B cell (primary cell): Measurements from ENCODE around the gene RETREG1. TPM values are rescaled to one million over a fixed set of nuclear protein-coding genes. Genes with fewer than 3 reads are reported as not detected.

Experiments used
- ATAC-seq: fragments of 200-7000 bp; cut with Tn5 transposase; one replicate; pipeline ENCODE4 v1.10.0; 2021; ENCODE audit warnings: low read depth, mild to moderate bottlenecking, moderate number of reproducible peaks, moderate library complexity
- CTCF ChIA-PET: fragments of 350-600 bp; sonication (Branson Sonifier 250); formaldehyde crosslinking; loops from one replicate; lab custom pipeline; 2021; ENCODE audit warnings: antibody characterized with exemption, inconsistent platforms; lab: Charles Lee
- POLR2A ChIA-PET: fragments of 350-600 bp; sonication (Branson Sonifier 250); formaldehyde crosslinking; loops from one replicate; lab custom pipeline; 2021; ENCODE audit warnings: antibody characterized with exemption; lab: Charles Lee
- DNase-seq: peaks from one replicate; pipeline ENCODE4 v3.0.0; 2013
- H2AFZ ChIP-seq: 2 replicates; pipeline ENCODE4 v1.6.1; 2012; ENCODE audit warnings: mild to moderate bottlenecking, low read depth, low read length; ENCODE audit not compliant: insufficient read depth, poor library complexity, severe bottlenecking
- H3K27ac ChIP-seq, 2 donors: 1 replicate in 1 of 2; 2 replicates in 1 of 2; pipeline ENCODE4 v1.5.1; 2012 to 2013; ENCODE audit warnings: low read length in 2 of 2, mild to moderate bottlenecking in 2 of 2, moderate library complexity in 1 of 2
- H3K27me3 ChIP-seq, 4 experiments: fragments of 200-600 bp in 1 of 4; sonication (generic) in 1 of 4; replicated peaks in 1 of 4; 1 replicate in 2 of 4; 2 replicates in 2 of 4; pipeline versions ENCODE4 v1.6.1 to v1.7.0; 2013 to 2016; ENCODE audit warnings: low read length in 3 of 4, mild to moderate bottlenecking in 2 of 4, mixed read lengths in 1 of 4, moderate library complexity in 1 of 4; ENCODE audit not compliant: insufficient read depth in 4 of 4, control insufficient read depth in 3 of 4; ENCODE audit errors: control extremely low read depth in 1 of 4
- H3K36me3 ChIP-seq, 2 experiments: replicated peaks in 1 of 2; 1 replicate in 1 of 2; 2 replicates in 1 of 2; pipeline versions ENCODE4 v1.6.1 to v1.7.1; 2013; ENCODE audit warnings: low read length in 1 of 2; ENCODE audit not compliant: insufficient read depth in 2 of 2, control insufficient read depth in 1 of 2; ENCODE audit errors: control extremely low read depth in 1 of 2, extremely low read depth in 1 of 2
- H3K4me1 ChIP-seq, 2 donors: fragments of 200-600 bp in 1 of 2; sonication (generic) in 1 of 2; 1 replicate in 1 of 2; 2 replicates in 1 of 2; pipeline versions ENCODE4 v1.5.1 to v1.6.1; 2013 to 2017; ENCODE audit warnings: low read length in 2 of 2; ENCODE audit not compliant: control insufficient read depth in 2 of 2, insufficient read depth in 2 of 2
- H3K4me2 ChIP-seq: replicated peaks from 2 replicates; pipeline ENCODE3; 2012; ENCODE audit warnings: mild to moderate bottlenecking, low read depth, low read length; ENCODE audit not compliant: poor library complexity, severe bottlenecking
- H3K4me3 ChIP-seq, 5 experiments: fragments of 200-600 bp in 1 of 5; sonication (generic) in 1 of 5; 1 replicate in 3 of 5; 2 replicates in 2 of 5; pipeline versions ENCODE4 v1.5.1 to v1.7.0; 2011 to 2016; ENCODE audit warnings: low read length in 4 of 5, mild to moderate bottlenecking in 4 of 5, low read depth in 2 of 5, control low read depth in 1 of 5, moderate library complexity in 1 of 5; ENCODE audit not compliant: insufficient read depth in 1 of 5; ENCODE audit errors: control extremely low read depth in 1 of 5, extremely low read depth in 1 of 5
- H3K79me2 ChIP-seq: fragments of 200-600 bp; sonication (generic); one replicate; pipeline ENCODE4 v1.6.0; 2016; ENCODE audit warnings: low read length; ENCODE audit not compliant: control insufficient read depth, insufficient read depth
- H3K9ac ChIP-seq: fragments of 200-600 bp; sonication (generic); 2 replicates; pipeline ENCODE4 v1.6.1; 2017; ENCODE audit warnings: mild to moderate bottlenecking, low read length, moderate library complexity
- H3K9me3 ChIP-seq, 3 donors: one replicate each; pipeline versions ENCODE4 v1.6.1 to v1.7.1; 2013; ENCODE audit warnings: low read length in 2 of 3; ENCODE audit not compliant: control insufficient read depth in 2 of 3, insufficient read depth in 1 of 3; ENCODE audit errors: control extremely low read depth in 1 of 3
- H4K20me1 ChIP-seq: 2 replicates; pipeline ENCODE4 v1.6.0; 2012; ENCODE audit warnings: mild to moderate bottlenecking, low read length; ENCODE audit not compliant: insufficient read depth, control insufficient read depth, poor library complexity, severe bottlenecking
- H3K27ac Mint-ChIP-seq: one replicate; pipeline ENCODE4 v1.8.0; 2021; ENCODE audit warnings: mixed read lengths
- H3K27me3 Mint-ChIP-seq: one replicate; pipeline ENCODE4 v1.8.0; 2021; ENCODE audit warnings: mixed read lengths
- H3K4me1 Mint-ChIP-seq: one replicate; pipeline ENCODE4 v1.8.0; 2021; ENCODE audit warnings: mixed read lengths
- H3K4me3 Mint-ChIP-seq: one replicate; pipeline ENCODE4 v1.8.0; 2021; ENCODE audit warnings: mixed read lengths
- H3K9me3 Mint-ChIP-seq: one replicate; pipeline ENCODE4 v1.8.0; 2022; ENCODE audit warnings: mixed read lengths; ENCODE audit not compliant: insufficient read depth
- EZH2 ChIP-seq: IDR thresholded peaks from 2 replicates; pipeline ENCODE4 v1.6.1; 2012; ENCODE audit warnings: borderline replicate concordance, low read depth, mild to moderate bottlenecking, moderate library complexity, low read length; ENCODE audit not compliant: insufficient read depth, poor library complexity, severe bottlenecking
- WGBS: methylation state at CpG from one replicate; pipeline ENCODE4 v1.1.5; 2013; ENCODE audit warnings: missing lambda C conversion rate; ENCODE audit not compliant: insufficient coverage; 5-methylcytosine and 5-hydroxymethylcytosine counted together
- intact Hi-C: fragments of 100-400 bp; cut with micrococcal nuclease; formaldehyde crosslinking; loops from one replicate; pipeline ENCODE4 v1.10.0; 2022
- polyA plus RNA-seq: library from polyadenylated mRNA; depleted of rRNA; stranded (reverse); fragments of >200 nt; gene quantifications from 2 replicates; pipeline ENCODE4 v1.2.3, GENCODE V29; 2012
- total RNA-seq, 2 donors: library from RNA; stranded (reverse); fragments of 120-200 nt in 1 of 2; gene quantifications; 1 replicate in 1 of 2; 2 replicates in 1 of 2; pipeline versions ENCODE4 v1.2.3 to v1.2.4, GENCODE V29; 2013 to 2022
- TF ChIP-seq, protein P1 (sequence below): fragments of 200-600 bp; IDR thresholded peaks from one replicate; pipeline ENCODE4 v1.8.0; 2022; ENCODE audit warnings: antibody characterized with exemption, mild to moderate bottlenecking

The RETREG1 gene
- total and polyA plus RNA-seq, 2 donors (not counting 1 experiment from before 2014, with no cell fraction given) = 5.1 to 12.9 TPM

DNA sequence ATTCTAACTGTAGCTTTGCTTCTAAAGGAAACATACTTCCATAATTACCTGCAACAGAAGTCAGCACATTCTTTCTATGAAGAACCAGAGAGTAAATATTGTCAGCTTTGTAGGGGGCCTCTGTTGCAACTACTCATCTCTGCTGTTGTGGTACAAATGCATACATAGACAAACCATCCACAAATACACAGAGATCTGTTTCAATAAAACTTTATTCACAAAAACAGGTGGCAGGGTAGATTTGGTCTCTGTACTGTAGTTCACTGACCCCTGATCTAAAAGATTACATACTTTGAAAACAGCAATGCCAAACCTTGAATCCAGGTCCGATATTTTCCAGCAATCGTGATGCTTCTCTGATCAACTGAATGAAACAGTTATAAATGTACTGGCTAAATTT lies 44.9 kb upstream of the RETREG1 start:
- Histone ChIP-seq H3K4me1 (no peaks in the 10 kb centered on the region), H3K9me3 (peaks cover 0 to 3% (median 0%) of the 10 kb centered on the region in 3 donors), H4K20me1 (no peaks in the 10 kb centered on the region), H3K36me3 (no peaks in the 10 kb centered on the region), H3K27me3 (no peaks in the 10 kb centered on the region), H3K79me2 (no peaks in the 10 kb centered on the region), H3K27ac (no peak overlapping the region), H3K9ac (no peak overlapping the region), H3K4me3 (no peak overlapping the region), H3K4me2 (no peak overlapping the region), H2AFZ (no peak overlapping the region)
- H3K27ac Mint-ChIP-seq = no peak overlapping the region
- intact Hi-C loops = no loop called here
- WGBS = no CpG with 5 or more reads among the region's 2 CpGs
- POLR2A ChIA-PET = no interaction called here
- DNase-seq (no peak), ATAC-seq (no peak)
- no peaks in the 10 kb centered on the region for H3K4me1 Mint-ChIP-seq
- H3K9me3 Mint-ChIP-seq = no peaks in the 10 kb centered on the region
- CTCF ChIA-PET = interaction anchor here (0.6 kb wide), 1 partner anchor 115 kb away, joined by 5 read pairs; no protein-coding TSS in a partner anchor
- no peak overlapping the region for H3K4me3 Mint-ChIP-seq
- H3K27me3 Mint-ChIP-seq = no peaks in the 10 kb centered on the region
- TF ChIP-seq, protein P1, sequence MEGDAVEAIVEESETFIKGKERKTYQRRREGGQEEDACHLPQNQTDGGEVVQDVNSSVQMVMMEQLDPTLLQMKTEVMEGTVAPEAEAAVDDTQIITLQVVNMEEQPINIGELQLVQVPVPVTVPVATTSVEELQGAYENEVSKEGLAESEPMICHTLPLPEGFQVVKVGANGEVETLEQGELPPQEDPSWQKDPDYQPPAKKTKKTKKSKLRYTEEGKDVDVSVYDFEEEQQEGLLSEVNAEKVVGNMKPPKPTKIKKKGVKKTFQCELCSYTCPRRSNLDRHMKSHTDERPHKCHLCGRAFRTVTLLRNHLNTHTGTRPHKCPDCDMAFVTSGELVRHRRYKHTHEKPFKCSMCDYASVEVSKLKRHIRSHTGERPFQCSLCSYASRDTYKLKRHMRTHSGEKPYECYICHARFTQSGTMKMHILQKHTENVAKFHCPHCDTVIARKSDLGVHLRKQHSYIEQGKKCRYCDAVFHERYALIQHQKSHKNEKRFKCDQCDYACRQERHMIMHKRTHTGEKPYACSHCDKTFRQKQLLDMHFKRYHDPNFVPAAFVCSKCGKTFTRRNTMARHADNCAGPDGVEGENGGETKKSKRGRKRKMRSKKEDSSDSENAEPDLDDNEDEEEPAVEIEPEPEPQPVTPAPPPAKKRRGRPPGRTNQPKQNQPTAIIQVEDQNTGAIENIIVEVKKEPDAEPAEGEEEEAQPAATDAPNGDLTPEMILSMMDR = no peak
- TF ChIP-seq EZH2 = no peak

DNA sequence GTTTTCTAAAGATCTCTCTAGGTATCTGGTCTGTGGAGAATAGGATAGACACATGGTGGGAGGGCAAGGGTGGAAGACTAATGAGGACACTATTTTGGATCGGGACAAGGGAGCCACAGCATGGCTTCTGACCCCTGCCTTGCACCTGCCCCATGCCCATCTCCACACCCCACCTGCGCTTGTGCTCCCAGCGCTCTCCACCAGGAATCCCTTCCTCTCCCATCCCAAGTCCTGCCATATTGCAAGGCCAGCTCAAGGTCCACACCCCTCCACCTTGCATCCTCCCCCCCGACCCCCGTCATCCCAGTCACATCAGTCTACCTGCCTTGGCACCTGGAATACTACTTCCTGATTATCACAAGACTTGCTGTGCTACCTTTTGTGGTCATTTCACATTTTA lies 44.2 kb upstream of the RETREG1 start:
- intact Hi-C loops = no loop called here
- no peak for ATAC-seq
- H3K4me3 ChIP-seq = no peak overlapping the region
- no peaks in the 10 kb centered on the region for H3K79me2 ChIP-seq
- ChIA-PET CTCF (no interaction called here), POLR2A (no interaction called here)
- no peaks in the 10 kb centered on the region for H3K27me3 Mint-ChIP-seq
- H3K9me3 Mint-ChIP-seq = no peaks in the 10 kb centered on the region
- TF ChIP-seq, protein P1 = no peak
- TF ChIP-seq EZH2 = no peak
- no peak for DNase-seq
- no peaks in the 10 kb centered on the region for H3K4me1 ChIP-seq
- H3K27ac ChIP-seq = no peak overlapping the region
- H3K9ac ChIP-seq = no peak overlapping the region
- H3K4me2 ChIP-seq = no peak overlapping the region
- H3K4me3 Mint-ChIP-seq = no peak overlapping the region
- H3K36me3 ChIP-seq = no peaks in the 10 kb centered on the region
- peaks cover 0 to 3% (median 0%) of the 10 kb centered on the region in 3 donors for H3K9me3 ChIP-seq
- WGBS = 60% methylated on average over 2 of the region's 5 CpGs
- no peaks in the 10 kb centered on the region for H3K27me3 ChIP-seq
- no peaks in the 10 kb centered on the region for H4K20me1 ChIP-seq
- H3K4me1 Mint-ChIP-seq = no peaks in the 10 kb centered on the region
- no peak overlapping the region for H2AFZ ChIP-seq
- no peak overlapping the region for H3K27ac Mint-ChIP-seq
